IMR-90 (cell line): ENCODE data around the gene ZMYND11. TPM values are rescaled to one million over a fixed set of nuclear protein-coding genes. Genes with fewer than 3 reads are reported as not detected.

Source experiments
- ATAC-seq: fragments of 200-7000 bp; cut with Tn5 transposase; 2 replicates; pipeline ENCODE4 v1.9.1; 2020; ENCODE audit warnings: low read depth, mild to moderate bottlenecking, moderate library complexity
- BruUV-seq: library from RNA; stranded (reverse); fragments of 400-500 nt; replicated peaks from 2 replicates; lab custom pipeline; 2021; lab: Mats Ljungman, UMichigan
- CTCF ChIA-PET: fragments of 300-600 bp; formaldehyde crosslinking; extraction: SDS; loops from one replicate; lab custom pipeline; 2021; ENCODE audit warnings: antibody characterized with exemption; lab: Yijun Ruan, JAX
- POLR2A ChIA-PET: fragments of 300-600 bp; sonication (Branson Sonifier 250); formaldehyde crosslinking; loops from one replicate; lab custom pipeline; 2022; ENCODE audit warnings: antibody characterized with exemption; ENCODE audit not compliant: unreplicated experiment; lab: Charles Lee
- DNase-seq: peaks from one replicate; pipeline ENCODE4 v3.0.0; 2013
- H2AFZ ChIP-seq: replicated peaks from 2 replicates; pipeline ENCODE3; 2013; ENCODE audit warnings: low read length, mild to moderate bottlenecking; ENCODE audit not compliant: poor library complexity
- H2AK5ac ChIP-seq: 2 replicates; pipeline ENCODE4 v1.6.1; 2013; ENCODE audit warnings: low read depth, low read length, inconsistent platforms
- H2AK9ac ChIP-seq: replicated peaks from 2 replicates; pipeline ENCODE3; 2013; ENCODE audit warnings: mild to moderate bottlenecking, low read depth, low read length, moderate library complexity; ENCODE audit not compliant: poor library complexity
- H2BK120ac ChIP-seq: 2 replicates; pipeline ENCODE4 v1.6.1; 2013; ENCODE audit warnings: low read depth, low read length, inconsistent platforms
- H2BK15ac ChIP-seq: 3 replicates; pipeline ENCODE4 v1.6.1; 2013; ENCODE audit warnings: low read depth, low read length, inconsistent platforms
- H2BK20ac ChIP-seq: 2 replicates; pipeline ENCODE4 v1.6.1; 2013; ENCODE audit warnings: low read depth, mild to moderate bottlenecking, inconsistent platforms, low read length, moderate library complexity
- H2BK5ac ChIP-seq: 2 replicates; pipeline ENCODE4 v1.6.1; 2013; ENCODE audit warnings: mild to moderate bottlenecking, low read depth, low read length, inconsistent platforms; ENCODE audit not compliant: poor library complexity, severe bottlenecking
- H3K14ac ChIP-seq: replicated peaks from 2 replicates; pipeline ENCODE4 v1.6.1; 2013; ENCODE audit warnings: low read depth, low read length, inconsistent platforms
- H3K18ac ChIP-seq: 2 replicates; pipeline ENCODE4 v1.6.1; 2013; ENCODE audit warnings: low read depth, low read length, control low read depth
- H3K23ac ChIP-seq: 2 replicates; pipeline ENCODE4 v1.6.1; 2013; ENCODE audit warnings: low read depth, low read length, inconsistent platforms
- H3K27ac ChIP-seq: 2 replicates; pipeline ENCODE4 v1.5.1; 2013; ENCODE audit warnings: mild to moderate bottlenecking, control low read depth, low read length; ENCODE audit not compliant: insufficient read depth
- H3K27me3 ChIP-seq: 2 replicates; pipeline ENCODE4 v1.6.1; 2013; ENCODE audit warnings: low read length; ENCODE audit not compliant: control insufficient read depth, insufficient read depth
- H3K36me3 ChIP-seq: 2 replicates; pipeline ENCODE4 v1.6.1; 2013; ENCODE audit warnings: low read length, mixed read lengths; ENCODE audit not compliant: control insufficient read depth, insufficient read depth
- H3K4ac ChIP-seq: 2 replicates; pipeline ENCODE4 v1.6.1; 2013; ENCODE audit warnings: low read depth, low read length, inconsistent platforms
- H3K4me1 ChIP-seq: 2 replicates; pipeline ENCODE4 v1.6.1; 2013; ENCODE audit warnings: low read length, mixed read lengths; ENCODE audit not compliant: control insufficient read depth, insufficient read depth
- H3K4me2 ChIP-seq: 2 replicates; pipeline ENCODE4 v1.6.1; 2013; ENCODE audit warnings: low read depth, mild to moderate bottlenecking, control low read depth, low read length, moderate library complexity
- H3K4me3 ChIP-seq: 2 replicates; pipeline ENCODE4 v1.5.1; 2013; ENCODE audit warnings: low read depth, mild to moderate bottlenecking, control low read depth, low read length, moderate library complexity; ENCODE audit not compliant: insufficient read depth
- H3K56ac ChIP-seq: 2 replicates; pipeline ENCODE4 v1.6.1; 2013; ENCODE audit warnings: low read length, inconsistent platforms; ENCODE audit not compliant: insufficient read depth; ENCODE audit errors: extremely low read depth
- H3K79me1 ChIP-seq, 2 experiments: 2 replicates each; pipeline ENCODE4 v1.6.1; 2013; ENCODE audit warnings: low read length in 2 of 2, inconsistent platforms in 1 of 2, low read depth in 1 of 2
- H3K9ac ChIP-seq: 2 replicates; pipeline ENCODE4 v1.6.1; 2013; ENCODE audit warnings: low read depth, low read length, control low read depth
- H3K9me1 ChIP-seq: 2 replicates; pipeline ENCODE4 v1.6.1; 2013; ENCODE audit warnings: low read length, inconsistent platforms; ENCODE audit not compliant: insufficient read depth
- H3K9me3 ChIP-seq: 2 replicates; pipeline ENCODE4 v1.6.1; 2013; ENCODE audit warnings: low read length; ENCODE audit not compliant: control insufficient read depth, insufficient read depth
- H4K20me1 ChIP-seq: 2 replicates; pipeline ENCODE4 v1.6.1; 2013; ENCODE audit warnings: low read length, inconsistent platforms; ENCODE audit not compliant: insufficient read depth
- H4K5ac ChIP-seq: 2 replicates; pipeline ENCODE4 v1.6.1; 2013; ENCODE audit warnings: mild to moderate bottlenecking, low read depth, low read length, control low read depth
- H4K8ac ChIP-seq, 2 experiments: 2 replicates each; pipeline ENCODE4 v1.6.1; 2013; ENCODE audit warnings: low read depth in 2 of 2, low read length in 2 of 2, control low read depth in 1 of 2, inconsistent platforms in 1 of 2
- H4K91ac ChIP-seq: 2 replicates; pipeline ENCODE4 v1.6.1; 2013; ENCODE audit warnings: low read depth, low read length, inconsistent platforms; ENCODE audit not compliant: insufficient read depth
- BHLHE40 ChIP-seq: fragments of 150-350 bp; IDR thresholded peaks from 2 replicates; pipeline ENCODE4 v1.6.1; 2016; ENCODE audit warnings: mild to moderate bottlenecking, low read depth, low read length
- CEBPB ChIP-seq: IDR thresholded peaks from 2 replicates; pipeline ENCODE4 v1.6.1; 2012; ENCODE audit warnings: low read depth, low read length, improper control_type of control experiment
- CHD1 ChIP-seq: IDR thresholded peaks from 2 replicates; pipeline ENCODE4 v1.6.1; 2012; ENCODE audit warnings: low read depth, low read length, improper control_type of control experiment
- MAZ ChIP-seq: IDR thresholded peaks from 2 replicates; pipeline ENCODE4 v1.6.1; 2012; ENCODE audit warnings: low read depth, mild to moderate bottlenecking, low read length, improper control_type of control experiment, moderate library complexity, borderline replicate concordance
- MXI1 ChIP-seq: IDR thresholded peaks from 2 replicates; pipeline ENCODE4 v1.6.1; 2012; ENCODE audit warnings: low read depth, mild to moderate bottlenecking, low read length, moderate library complexity, borderline replicate concordance
- NFE2L2 ChIP-seq: fragments of 150-350 bp; IDR thresholded peaks from 2 replicates; pipeline ENCODE4 v1.6.1; 2016; ENCODE audit warnings: low read depth, mild to moderate bottlenecking, low read length
- POLR2A ChIP-seq: IDR thresholded peaks from 2 replicates; pipeline ENCODE4 v1.6.1; 2012; ENCODE audit warnings: mild to moderate bottlenecking, low read depth, low read length
- RCOR1 ChIP-seq: IDR thresholded peaks from 2 replicates; pipeline ENCODE4 v1.6.1; 2012; ENCODE audit warnings: mild to moderate bottlenecking, low read length, improper control_type of control experiment; ENCODE audit not compliant: insufficient replicate concordance
- RFX5 ChIP-seq: IDR thresholded peaks from 2 replicates; pipeline ENCODE4 v1.8.0; 2012; ENCODE audit warnings: low read depth, mild to moderate bottlenecking, low read length, moderate library complexity
- SMC3 ChIP-seq: fragments of 150-350 bp; IDR thresholded peaks from 2 replicates; pipeline ENCODE4 v1.6.1; 2016; ENCODE audit warnings: low read depth, mild to moderate bottlenecking, antibody characterized with exemption, low read length, moderate library complexity
- WGBS, 2 experiments: methylation state at CpG; one replicate each; pipeline versions ENCODE4 v1.1.5 to v1.1.7; 2013; ENCODE audit warnings: missing lambda C conversion rate in 2 of 2; ENCODE audit not compliant: insufficient read length in 1 of 2; ENCODE audit errors: extremely low coverage in 2 of 2; 5-methylcytosine and 5-hydroxymethylcytosine counted together
- dilution Hi-C: fragments of 300-500 bp; cut with HindIII; formaldehyde crosslinking; loops from one replicate; pipeline ENCODE4 v1.14.3; 2018; ENCODE audit warnings: low sequenced_read_pairs; ENCODE audit not compliant: unreplicated experiment
- in situ Hi-C: fragments of 300-500 bp; cut with MboI; formaldehyde crosslinking; loops from 3 replicates; pipeline ENCODE4 v1.14.3; 2019; ENCODE audit warnings: low sequenced_read_pairs, inconsistent platforms, mixed read lengths
- intact Hi-C: fragments of 100-400 bp; cut with micrococcal nuclease; formaldehyde crosslinking; loops from 2 replicates; pipeline ENCODE4 v1.10.0; 2022
- polyA plus RNA-seq, 3 experiments: library from polyadenylated mRNA; depleted of rRNA; stranded (reverse); fragments of >200 nt; gene quantifications; 2 replicates each; pipeline ENCODE4 v1.2.3, GENCODE V29; 2012; ENCODE audit warnings: low replicate concordance in 1 of 3
- total RNA-seq: library from RNA; depleted of rRNA; stranded (reverse); fragments of >200 nt; gene quantifications from 2 replicates; pipeline ENCODE4 v1.2.3, GENCODE V29; 2012
- TF ChIP-seq, protein P1 (sequence below): conservative IDR thresholded peaks from 2 replicates; pipeline ENCODE4 v1.5.1; 2012; ENCODE audit warnings: mild to moderate bottlenecking, low read depth, low read length, improper control_type of control experiment

ZMYND11 gene
- total and polyA plus RNA-seq, 2 of the 4 experiments (the other 2 are of a cell fraction): 39.5 to 72.2 TPM

DNA sequence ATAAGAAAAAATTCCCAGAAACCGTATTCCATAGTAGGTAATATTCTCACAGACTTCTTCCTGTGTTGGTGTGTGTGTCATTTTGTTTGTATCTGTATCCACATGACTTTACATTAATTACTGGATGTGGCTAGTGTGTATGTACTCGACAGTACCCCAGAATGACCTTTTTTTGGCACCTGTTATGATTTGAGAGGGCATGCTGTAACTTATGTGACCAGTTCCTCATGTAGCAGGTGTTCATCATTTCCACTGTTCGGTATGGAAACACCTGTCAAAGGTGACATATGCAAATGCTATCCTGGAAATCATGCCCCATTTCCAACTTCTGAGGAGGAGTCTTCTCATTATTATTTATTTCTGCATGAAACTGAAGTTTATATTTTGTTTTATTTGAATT, 89.3 kb downstream of the ZMYND11 start:
- DNase-seq: no peak
- in situ Hi-C loops: no loop called here
- dilution Hi-C loops: no loop called here
- no peak overlapping the region for H3K9ac ChIP-seq
- H4K5ac ChIP-seq: no peak overlapping the region
- no peak for ATAC-seq
- no peak overlapping the region for H2BK120ac ChIP-seq
- H3K9me3 ChIP-seq: no peaks in the 10 kb centered on the region
- H2BK20ac ChIP-seq: no peak overlapping the region
- peaks cover 18 to 26% of the 10 kb centered on the region in 2 experiments for H3K79me1 ChIP-seq
- H3K56ac ChIP-seq: no peak overlapping the region
- H3K23ac ChIP-seq: no peak overlapping the region
- no peak overlapping the region for H2BK5ac ChIP-seq
- no peak overlapping the region for H2BK15ac ChIP-seq
- H3K18ac ChIP-seq: no peak overlapping the region
- H4K91ac ChIP-seq: no peak overlapping the region
- CTCF ChIA-PET: no interaction called here
- POLR2A ChIA-PET: no interaction called here
- H2AK5ac ChIP-seq: no peak overlapping the region
- H3K9me1 ChIP-seq: peaks cover 3% of the 10 kb centered on the region; the same call in 1 of the 2 replicates
- H2AFZ ChIP-seq: no peak overlapping the region
- H3K36me3 ChIP-seq: no peaks in the 10 kb centered on the region; the same call in 1 of the 2 replicates
- no peak overlapping the region for H3K4ac ChIP-seq
- no peaks in the 10 kb centered on the region for H3K4me1 ChIP-seq
- no TSS peak for BruUV-seq
- intact Hi-C loops: no loop called here
- H3K14ac ChIP-seq: no peak overlapping the region
- H3K4me3 ChIP-seq: no peak overlapping the region
- no peak overlapping the region for H3K27ac ChIP-seq
- no peak overlapping the region for H3K4me2 ChIP-seq
- no CpG with 5 or more reads among the region's 3 CpGs for WGBS, 2 experiments
- TF ChIP-seq BHLHE40 (no peak), NFE2L2 (no peak), RFX5 (no peak), CHD1 (no peak), RCOR1 (no peak), MXI1 (no peak), MAZ (no peak), CEBPB (no peak), POLR2A (no peak), SMC3 (no peak)
- TF ChIP-seq, protein P1, sequence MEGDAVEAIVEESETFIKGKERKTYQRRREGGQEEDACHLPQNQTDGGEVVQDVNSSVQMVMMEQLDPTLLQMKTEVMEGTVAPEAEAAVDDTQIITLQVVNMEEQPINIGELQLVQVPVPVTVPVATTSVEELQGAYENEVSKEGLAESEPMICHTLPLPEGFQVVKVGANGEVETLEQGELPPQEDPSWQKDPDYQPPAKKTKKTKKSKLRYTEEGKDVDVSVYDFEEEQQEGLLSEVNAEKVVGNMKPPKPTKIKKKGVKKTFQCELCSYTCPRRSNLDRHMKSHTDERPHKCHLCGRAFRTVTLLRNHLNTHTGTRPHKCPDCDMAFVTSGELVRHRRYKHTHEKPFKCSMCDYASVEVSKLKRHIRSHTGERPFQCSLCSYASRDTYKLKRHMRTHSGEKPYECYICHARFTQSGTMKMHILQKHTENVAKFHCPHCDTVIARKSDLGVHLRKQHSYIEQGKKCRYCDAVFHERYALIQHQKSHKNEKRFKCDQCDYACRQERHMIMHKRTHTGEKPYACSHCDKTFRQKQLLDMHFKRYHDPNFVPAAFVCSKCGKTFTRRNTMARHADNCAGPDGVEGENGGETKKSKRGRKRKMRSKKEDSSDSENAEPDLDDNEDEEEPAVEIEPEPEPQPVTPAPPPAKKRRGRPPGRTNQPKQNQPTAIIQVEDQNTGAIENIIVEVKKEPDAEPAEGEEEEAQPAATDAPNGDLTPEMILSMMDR: no peak
- H3K27me3 ChIP-seq: no peaks in the 10 kb centered on the region
- no peak overlapping the region for H2AK9ac ChIP-seq
- H4K8ac ChIP-seq: no peak overlapping the region
- H4K20me1 ChIP-seq: peaks cover 8% of the 10 kb centered on the region; the same call in 1 of the 2 replicates
